Stomach (tissue), 4 donors: ENCODE results near the gene WIZ.

Experiments used
- EP300 ChIP-seq: sonication (generic); formaldehyde crosslinking; IDR thresholded peaks from one replicate; pipeline ENCODE4 v1.6.1; 2017; ENCODE audit warnings: antibody characterized with exemption
- POLR2A ChIP-seq, 4 donors: fragments of 450-650 bp; IDR thresholded peaks; one replicate each; pipeline ENCODE4 v1.6.1; 2016; ENCODE audit warnings: antibody characterized with exemption in 4 of 4, control low read depth in 2 of 4, mild to moderate bottlenecking in 1 of 4, moderate library complexity in 1 of 4
- POLR2AphosphoS5 ChIP-seq, 3 donors: sonication (generic); formaldehyde crosslinking; IDR thresholded peaks; one replicate each; pipeline ENCODE4 v1.6.1; 2016; ENCODE audit warnings: antibody characterized with exemption in 3 of 3
- TF ChIP-seq, protein P1 (sequence below), 7 experiments: fragments of 450-650 bp in 4 of 7; fragments of 200-600 bp in 3 of 7; sonication (generic) in 3 of 7; IDR thresholded peaks; one replicate each; pipeline ENCODE4 v1.5.1; 2016 to 2019; ENCODE audit warnings: antibody characterized with exemption in 7 of 7, control low read depth in 2 of 7, mild to moderate bottlenecking in 1 of 7

- TF ChIP-seq, protein P1, sequence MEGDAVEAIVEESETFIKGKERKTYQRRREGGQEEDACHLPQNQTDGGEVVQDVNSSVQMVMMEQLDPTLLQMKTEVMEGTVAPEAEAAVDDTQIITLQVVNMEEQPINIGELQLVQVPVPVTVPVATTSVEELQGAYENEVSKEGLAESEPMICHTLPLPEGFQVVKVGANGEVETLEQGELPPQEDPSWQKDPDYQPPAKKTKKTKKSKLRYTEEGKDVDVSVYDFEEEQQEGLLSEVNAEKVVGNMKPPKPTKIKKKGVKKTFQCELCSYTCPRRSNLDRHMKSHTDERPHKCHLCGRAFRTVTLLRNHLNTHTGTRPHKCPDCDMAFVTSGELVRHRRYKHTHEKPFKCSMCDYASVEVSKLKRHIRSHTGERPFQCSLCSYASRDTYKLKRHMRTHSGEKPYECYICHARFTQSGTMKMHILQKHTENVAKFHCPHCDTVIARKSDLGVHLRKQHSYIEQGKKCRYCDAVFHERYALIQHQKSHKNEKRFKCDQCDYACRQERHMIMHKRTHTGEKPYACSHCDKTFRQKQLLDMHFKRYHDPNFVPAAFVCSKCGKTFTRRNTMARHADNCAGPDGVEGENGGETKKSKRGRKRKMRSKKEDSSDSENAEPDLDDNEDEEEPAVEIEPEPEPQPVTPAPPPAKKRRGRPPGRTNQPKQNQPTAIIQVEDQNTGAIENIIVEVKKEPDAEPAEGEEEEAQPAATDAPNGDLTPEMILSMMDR (IDR thresholded peaks at IDR 0.05) = no peak
- TF ChIP-seq EP300 (no peak), POLR2A (IDR thresholded peaks at IDR 0.05) (no peak), POLR2AphosphoS5 (IDR thresholded peaks at IDR 0.05) (peak in 2 of 3 donors; percentile 17 to 29)
Measured at GRCh38 chr19:15463861-15464371, 14.2 kb upstream of the WIZ start.
